ENCODE measurements around the gene BAAT.

The BAAT gene

DNA sequence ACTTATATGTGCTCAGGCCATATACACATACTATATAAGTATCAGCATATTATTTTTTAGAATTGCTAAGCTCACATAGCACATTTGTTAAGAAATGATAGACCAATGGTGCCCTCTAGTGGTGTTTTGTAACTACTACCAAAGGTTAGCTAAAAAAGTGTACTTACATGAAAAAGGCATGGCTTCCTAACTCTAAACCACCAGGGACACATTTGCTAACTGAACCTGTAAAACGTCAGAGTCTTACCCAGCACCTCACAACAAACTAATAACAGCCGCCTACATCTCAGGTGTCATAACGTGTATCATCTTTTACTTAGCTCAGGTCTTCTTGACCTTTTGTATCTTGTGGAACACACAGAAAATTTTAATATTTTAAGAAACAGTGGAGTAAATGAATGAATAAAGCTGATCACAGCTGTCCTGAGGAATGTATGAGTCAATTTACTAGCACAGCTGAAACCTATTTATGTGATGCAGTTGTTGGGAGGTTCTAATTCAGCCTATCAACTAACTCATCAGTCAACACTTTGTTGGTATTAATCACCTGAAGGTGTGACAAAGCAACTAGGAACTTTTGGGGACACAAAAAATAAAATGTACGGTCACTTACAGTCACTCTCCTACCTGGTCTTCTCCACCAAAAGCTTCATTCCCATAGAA is 72.9 kb downstream of the BAAT start:
- no peak for DNase-seq

DNA sequence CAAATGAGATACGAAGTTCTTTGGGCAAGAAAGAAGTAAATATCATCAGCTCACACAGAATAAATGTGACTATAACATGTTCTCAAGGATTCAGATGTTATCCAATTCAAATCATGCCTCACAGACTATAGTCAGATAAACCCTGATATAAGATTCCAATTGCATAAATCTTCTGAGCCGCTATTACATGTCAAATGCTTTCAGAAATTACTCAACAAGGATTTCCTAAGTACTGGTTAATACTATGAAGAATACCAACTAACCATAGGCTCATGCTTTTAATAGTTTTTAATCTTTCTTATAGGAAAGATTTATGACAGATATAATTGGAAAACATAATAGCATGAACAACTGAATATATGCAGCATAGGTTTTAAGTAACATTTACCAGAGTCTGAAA is 73.6 kb downstream of the BAAT start:
- DNase-seq, result no peak

Measured in activated effector memory CD4-positive, alpha-beta T cell treated with Interleukin-2 at 50 U/mL for 16 hours (primary cell).